Smooth muscle cell (in vitro differentiated cells): ENCODE measurements around the gene ANOS1. TPM values are rescaled to one million over a fixed set of nuclear protein-coding genes. Genes with fewer than 3 reads are reported as not detected.
"Not testable (repeated sequence)": the region's sequence is repeated elsewhere in the genome, so short reads cannot be mapped to it uniquely, and the experiment has no call there.

Experiments used
- DNase-seq: peaks from one replicate; lab custom pipeline; 2025; ENCODE audit not compliant: unreplicated experiment; lab: John Stamatoyannopoulos, UW
- H2AFZ ChIP-seq: fragments of 200-600 bp; sonication (generic); 2 replicates; pipeline ENCODE4 v1.6.0; 2016; ENCODE audit warnings: antibody characterized with exemption, low read depth, mild to moderate bottlenecking
- H3F3A ChIP-seq: fragments of 200-600 bp; sonication (generic); 2 replicates; pipeline ENCODE4 v1.6.0; 2017; ENCODE audit warnings: antibody characterized with exemption, low read depth
- H3K27ac ChIP-seq: fragments of 200-600 bp; sonication (generic); 2 replicates; pipeline ENCODE4 v1.5.1; 2016; ENCODE audit warnings: low read depth, mild to moderate bottlenecking
- H3K27me3 ChIP-seq: fragments of 200-600 bp; sonication (generic); 2 replicates; pipeline ENCODE4 v1.6.1; 2016; ENCODE audit warnings: low read depth, mild to moderate bottlenecking
- H3K36me3 ChIP-seq: fragments of 200-600 bp; sonication (generic); 2 replicates; pipeline ENCODE4 v1.5.1; 2016; ENCODE audit warnings: low read depth
- H3K4me1 ChIP-seq: fragments of 200-600 bp; sonication (generic); 2 replicates; pipeline ENCODE4 v1.5.1; 2016; ENCODE audit warnings: low read depth
- H3K4me2 ChIP-seq: fragments of 200-600 bp; sonication (generic); 2 replicates; pipeline ENCODE4 v1.6.0; 2016; ENCODE audit warnings: mild to moderate bottlenecking
- H3K4me3 ChIP-seq: fragments of 200-600 bp; sonication (generic); 2 replicates; pipeline ENCODE4 v1.5.1; 2016; ENCODE audit warnings: mild to moderate bottlenecking
- H3K79me2 ChIP-seq: fragments of 200-600 bp; sonication (generic); 2 replicates; pipeline ENCODE4 v1.6.0; 2016; ENCODE audit warnings: low read depth, mild to moderate bottlenecking
- H3K9ac ChIP-seq: fragments of 200-600 bp; sonication (generic); 2 replicates; pipeline ENCODE4 v1.6.0; 2016; ENCODE audit warnings: low read depth
- H3K9me3 ChIP-seq: fragments of 200-600 bp; sonication (generic); replicated peaks from 2 replicates; pipeline ENCODE4 v1.5.1; 2016; ENCODE audit warnings: low read depth
- H4K20me1 ChIP-seq: fragments of 200-600 bp; sonication (generic); 2 replicates; pipeline ENCODE4 v1.6.0; 2016; ENCODE audit warnings: low read depth
- CTCF ChIP-seq: fragments of 200-600 bp; sonication (generic); IDR thresholded peaks from 2 replicates; pipeline ENCODE4 v1.5.1; 2017; ENCODE audit warnings: borderline replicate concordance, mild to moderate bottlenecking, antibody characterized with exemption; ENCODE audit not compliant: insufficient read depth, poor library complexity, severe bottlenecking
- WGBS: methylation state at CpG from one replicate; pipeline ENCODE4 v1.1.7; 2016; ENCODE audit warnings: low lambda C conversion rate; 5-methylcytosine and 5-hydroxymethylcytosine counted together
- polyA plus RNA-seq: library from polyadenylated mRNA; unstranded; fragments of >200 nt; fragmentation: Nextera tagmentation; extraction: Ambion mirVana; gene quantifications from 2 replicates; pipeline ENCODE4 v1.2.1, GENCODE V29; 2016
- total RNA-seq: library from RNA; depleted of rRNA; stranded (reverse); fragments of >200 nt; gene quantifications from 2 replicates; pipeline ENCODE4 v1.2.3, GENCODE V29; 2014

The ANOS1 gene, protein sequence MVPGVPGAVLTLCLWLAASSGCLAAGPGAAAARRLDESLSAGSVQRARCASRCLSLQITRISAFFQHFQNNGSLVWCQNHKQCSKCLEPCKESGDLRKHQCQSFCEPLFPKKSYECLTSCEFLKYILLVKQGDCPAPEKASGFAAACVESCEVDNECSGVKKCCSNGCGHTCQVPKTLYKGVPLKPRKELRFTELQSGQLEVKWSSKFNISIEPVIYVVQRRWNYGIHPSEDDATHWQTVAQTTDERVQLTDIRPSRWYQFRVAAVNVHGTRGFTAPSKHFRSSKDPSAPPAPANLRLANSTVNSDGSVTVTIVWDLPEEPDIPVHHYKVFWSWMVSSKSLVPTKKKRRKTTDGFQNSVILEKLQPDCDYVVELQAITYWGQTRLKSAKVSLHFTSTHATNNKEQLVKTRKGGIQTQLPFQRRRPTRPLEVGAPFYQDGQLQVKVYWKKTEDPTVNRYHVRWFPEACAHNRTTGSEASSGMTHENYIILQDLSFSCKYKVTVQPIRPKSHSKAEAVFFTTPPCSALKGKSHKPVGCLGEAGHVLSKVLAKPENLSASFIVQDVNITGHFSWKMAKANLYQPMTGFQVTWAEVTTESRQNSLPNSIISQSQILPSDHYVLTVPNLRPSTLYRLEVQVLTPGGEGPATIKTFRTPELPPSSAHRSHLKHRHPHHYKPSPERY
- total RNA-seq (73.9 and 76.3 TPM in 2 replicates), polyA plus RNA-seq (25.3 and 29.9 TPM in 2 replicates)

- no peak for TF ChIP-seq CTCF
- H3K79me2 ChIP-seq = no peaks in the 10 kb centered on the region
- no peaks in the 10 kb centered on the region for H3K36me3 ChIP-seq
- H3K4me1 ChIP-seq = no peaks in the 10 kb centered on the region
- H3K4me3 ChIP-seq = peak within 1 kb of the TSS; percentile 57
- H3F3A ChIP-seq = no peaks in the 10 kb centered on the region
- DNase-seq = peak; percentile 14
- no peaks in the 10 kb centered on the region for H3K27me3 ChIP-seq
- whole genome bisulfite sequencing = 48% methylated on average over 64 of the region's 88 CpGs
- peak within 1 kb of the TSS; percentile 69 for H2AFZ ChIP-seq
- H3K9ac ChIP-seq = no peak within 1 kb of the TSS
- H3K27ac ChIP-seq = no peak within 1 kb of the TSS
- H4K20me1 ChIP-seq = peaks cover 35% of the 10 kb centered on the region
- H3K9me3 ChIP-seq = no peaks in the 10 kb centered on the region
- H3K4me2 ChIP-seq = peak within 1 kb of the TSS; percentile 86
Measured at GRCh38 chrX:8731559-8732395, at the start of gene ANOS1. Gene ANOS1, minus strand, starts transcription at chrX:8732137. Its CDS starts 101 bp downstream, at chrX:8732036.

DNA sequence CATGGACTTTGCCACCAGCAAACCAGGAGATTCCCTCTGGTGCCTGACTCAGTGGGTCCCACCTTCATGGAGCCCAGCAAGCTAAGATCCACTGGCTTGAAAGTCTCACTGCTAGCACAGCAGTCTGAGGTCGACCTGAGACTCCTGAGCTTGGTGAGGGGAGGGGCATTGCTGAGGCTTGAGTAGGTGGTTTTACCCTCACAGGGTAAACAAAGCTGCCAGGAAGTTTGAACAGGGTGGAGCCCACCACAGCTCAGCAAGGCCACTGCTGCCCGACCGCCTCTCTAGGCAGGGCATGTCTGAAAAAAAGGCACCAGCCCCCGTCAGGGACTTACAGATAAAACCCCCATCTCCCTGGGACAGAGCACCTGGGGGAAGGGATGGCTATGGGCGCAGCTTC lies 41.2 kb upstream of the ANOS1 start:
- H3K9ac ChIP-seq = no peak overlapping the region

DNA sequence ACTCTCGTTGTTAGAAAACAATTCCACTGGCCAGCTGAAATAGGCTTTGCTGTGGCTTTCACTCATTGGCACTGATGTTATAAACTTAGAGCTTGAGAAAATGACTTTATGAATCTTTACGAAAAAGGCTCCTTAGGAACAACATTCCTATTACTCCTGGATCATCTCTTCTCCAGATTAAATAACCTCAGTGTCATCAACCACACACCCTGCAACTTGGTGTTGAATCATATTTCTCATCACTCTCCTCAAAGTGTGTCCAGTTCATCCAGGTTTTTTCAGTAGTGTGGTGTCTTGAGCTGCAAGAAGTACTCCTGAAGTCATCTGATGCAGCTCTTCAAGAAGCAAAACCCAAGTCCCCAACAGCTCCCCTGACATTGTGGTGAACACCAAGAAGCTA lies 28.1 kb upstream of the ANOS1 start:
- Histone ChIP-seq H3K4me3 (no peak overlapping the region), H3K27ac (no peak overlapping the region), H3K36me3 (no peaks in the 10 kb centered on the region), H3K79me2 (no peaks in the 10 kb centered on the region), H3K9me3 (no peaks in the 10 kb centered on the region), H4K20me1 (no peaks in the 10 kb centered on the region), H3K4me2 (no peak overlapping the region), H3F3A (no peaks in the 10 kb centered on the region), H3K9ac (no peak overlapping the region), H3K4me1 (no peaks in the 10 kb centered on the region), H3K27me3 (no peaks in the 10 kb centered on the region), H2AFZ (no peak overlapping the region)
- no peak for DNase-seq
- TF ChIP-seq CTCF = no peak
- 66% methylated on average over 2 of the region's 2 CpGs for WGBS

More for the DNA sequence above, 41.2 kb upstream of the ANOS1 start:
- DNase-seq = no peak
- Histone ChIP-seq H3K4me2 (no peak overlapping the region), H3K9me3 (no peaks in the 10 kb centered on the region), H3K27me3 (no peaks in the 10 kb centered on the region), H3K4me3 (no peak overlapping the region), H3K27ac (no peak overlapping the region), H2AFZ (no peak overlapping the region), H4K20me1 (no peaks in the 10 kb centered on the region), H3K79me2 (no peaks in the 10 kb centered on the region), H3F3A (no peaks in the 10 kb centered on the region), H3K36me3 (no peaks in the 10 kb centered on the region), H3K4me1 (no peaks in the 10 kb centered on the region)
- TF ChIP-seq CTCF = no peak
- 66% methylated on average over 5 of the region's 5 CpGs for WGBS

DNA sequence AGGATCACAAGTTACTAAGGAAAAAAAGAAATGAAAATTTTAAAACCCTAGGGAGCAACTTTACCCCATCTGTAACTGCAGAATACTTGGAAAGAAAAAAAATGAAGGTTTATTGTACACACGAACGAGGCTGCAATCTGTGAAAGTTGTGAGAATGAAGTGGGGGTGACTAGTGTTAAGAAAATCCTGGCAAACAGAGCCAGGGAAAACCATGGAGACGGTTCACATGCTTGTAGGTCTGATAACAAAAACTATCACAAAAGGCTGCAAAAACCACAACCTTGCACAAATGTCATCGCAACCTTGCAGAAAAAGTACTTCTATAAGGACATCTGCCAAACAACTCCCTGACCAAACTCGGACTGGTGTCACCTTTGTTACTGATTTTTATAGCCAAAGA lies 26.8 kb upstream of the ANOS1 start:
- H3K27me3 ChIP-seq, H3K9me3 ChIP-seq, H2AFZ ChIP-seq, H3K27ac ChIP-seq, DNase-seq, H3K9ac ChIP-seq, H3F3A ChIP-seq, H3K4me3 ChIP-seq, H3K79me2 ChIP-seq, H3K4me2 ChIP-seq, H3K36me3 ChIP-seq, H3K4me1 ChIP-seq, H4K20me1 ChIP-seq: not testable (repeated sequence)
- WGBS = 63% methylated on average over 5 of the region's 5 CpGs

DNA sequence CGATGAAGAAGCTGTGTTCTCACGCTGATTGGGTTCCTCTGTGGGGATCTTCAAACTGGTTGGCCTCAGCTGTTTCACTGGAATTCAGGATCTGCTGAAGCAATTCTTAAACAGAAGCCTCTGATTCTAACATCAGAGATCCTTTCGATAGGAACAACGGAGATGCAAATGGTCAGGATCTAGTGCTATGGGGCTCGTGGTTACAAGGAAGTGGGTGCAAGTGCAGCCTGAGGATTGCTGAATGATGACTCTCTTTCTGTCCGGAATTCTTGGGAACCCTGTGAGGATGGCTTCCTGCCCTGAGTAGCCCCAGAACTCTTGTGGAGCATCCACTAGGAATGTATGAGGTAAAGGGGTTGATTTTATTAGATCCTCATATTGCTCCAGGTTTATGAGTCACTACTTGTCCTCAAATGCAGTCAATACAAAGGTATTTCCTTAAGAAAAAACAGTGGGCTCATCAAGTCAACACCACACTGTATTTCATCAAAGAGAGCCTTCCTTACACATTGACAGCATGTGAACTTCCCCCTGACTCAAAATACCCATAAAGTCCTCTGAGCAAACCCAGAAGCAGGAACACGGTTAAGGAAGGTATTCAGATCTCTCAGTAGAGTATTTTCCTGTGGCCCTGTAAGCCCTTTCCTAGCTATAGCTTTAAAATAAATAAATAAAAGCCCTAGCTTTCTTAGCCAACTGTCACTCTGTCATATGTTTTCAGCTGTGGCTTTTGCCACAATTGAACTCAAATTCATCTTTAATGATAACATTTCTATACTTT lies 25.9 kb upstream of the ANOS1 start:
- not testable (repeated sequence) for H3K4me3 ChIP-seq, H3F3A ChIP-seq, H2AFZ ChIP-seq, H3K27me3 ChIP-seq, DNase-seq, H4K20me1 ChIP-seq, H3K36me3 ChIP-seq, H3K4me2 ChIP-seq, H3K9me3 ChIP-seq, H3K9ac ChIP-seq, H3K4me1 ChIP-seq, H3K27ac ChIP-seq, H3K79me2 ChIP-seq
- 75% methylated on average over 7 of the region's 7 CpGs for WGBS
